Activated CD4-positive, alpha-beta memory T cell treated with anti-CD3 and anti-CD28 coated beads for 36 hours (primary cell): ENCODE results near the gene RASD1. TPM values are rescaled to one million over a fixed set of nuclear protein-coding genes. Genes with fewer than 3 reads are reported as not detected.

Experiments
- CTCF ChIA-PET: fragments of 350-600 bp; sonication (Branson Sonifier 250); formaldehyde crosslinking; loops from one replicate; lab custom pipeline; 2021; ENCODE audit warnings: antibody characterized with exemption, inconsistent platforms; lab: Charles Lee
- POLR2A ChIA-PET: fragments of 350-600 bp; sonication (Branson Sonifier 250); formaldehyde crosslinking; loops from one replicate; lab custom pipeline; 2021; ENCODE audit warnings: antibody characterized with exemption; lab: Charles Lee
- DNase-seq: peaks from one replicate; pipeline ENCODE4 v3.0.0-alpha.2; 2020
- H3K27ac Mint-ChIP-seq: one replicate; pipeline ENCODE4 v1.8.0; 2021; ENCODE audit warnings: mixed read lengths
- H3K27me3 Mint-ChIP-seq: one replicate; pipeline ENCODE4 v1.8.0; 2021; ENCODE audit warnings: mixed read lengths
- H3K36me3 Mint-ChIP-seq: one replicate; pipeline ENCODE4 v1.8.0; 2021; ENCODE audit warnings: mixed read lengths
- H3K4me1 Mint-ChIP-seq: one replicate; pipeline ENCODE4 v1.8.0; 2021; ENCODE audit warnings: low read depth, mixed read lengths
- H3K4me3 Mint-ChIP-seq: one replicate; pipeline ENCODE4 v1.8.0; 2021; ENCODE audit warnings: mild to moderate bottlenecking, mixed read lengths
- H3K9me3 Mint-ChIP-seq: one replicate; pipeline ENCODE4 v1.8.0; 2021; ENCODE audit warnings: mixed read lengths
- intact Hi-C: fragments of 100-400 bp; cut with micrococcal nuclease; formaldehyde crosslinking; loops from one replicate; pipeline ENCODE4 v1.15.1; 2023
- total RNA-seq, 2 experiments: library from RNA; stranded (reverse); gene quantifications; one replicate each; pipeline ENCODE4 v1.2.3, GENCODE V29; 2021

RASD1 gene
- under 1 TPM; 0.27 to 0.33 TPM for total RNA-seq

GRCh38 chr17:17496189-17497064 lies at the start of gene RASD1:
Gene RASD1, minus strand, starts transcription at chr17:17496395. Its CDS starts 214 bp downstream, at chr17:17496181.
- CTCF ChIA-PET: interaction anchor here (0.6 to 4.2 kb wide), 44 partner anchors 10 to 1133 kb away, joined by 3 to 87 read pairs (median 5); partner anchors contain the start of genes COPS3, MED9 and PEMT
- Mint-ChIP-seq H3K27me3 (peaks cover 7% of the 10 kb centered on the region), H3K36me3 (peaks cover 3% of the 10 kb centered on the region), H3K9me3 (no peaks in the 10 kb centered on the region), H3K4me1 (peaks cover 16% of the 10 kb centered on the region), H3K4me3 (peak within 1 kb of the TSS; percentile 62), H3K27ac (no peak within 1 kb of the TSS)
- intact Hi-C loops: loop anchor here (1.0 to 5.0 kb wide), 5 partner anchors 20 to 146 kb away; partner anchors contain the start of genes MED9 and PEMT
- DNase-seq: peak; percentile 88
- POLR2A ChIA-PET: interaction anchor here (0.8 to 1.6 kb wide), 6 partner anchors 24 to 142 kb away, joined by 3 to 9 read pairs (median 4); partner anchors contain the start of gene PEMT

- Mint-ChIP-seq H3K36me3 (no peaks in the 10 kb centered on the region), H3K4me3 (no peak overlapping the region), H3K27me3 (no peaks in the 10 kb centered on the region), H3K9me3 (no peaks in the 10 kb centered on the region), H3K27ac (no peak overlapping the region), H3K4me1 (no peaks in the 10 kb centered on the region)
- intact Hi-C loops: no loop called here
- ChIA-PET CTCF (interaction anchor here (1.0 kb wide), 1 partner anchor 49 kb away, joined by 3 read pairs; no protein-coding TSS in a partner anchor), POLR2A (no interaction called here)
- DNase-seq: no peak
These were observed 49.8 kb upstream of the RASD1 start for GRCh38 chr17:17545984-17546383.

- H3K4me1 Mint-ChIP-seq: no peaks in the 10 kb centered on the region
- H3K27me3 Mint-ChIP-seq: no peaks in the 10 kb centered on the region
- no peak overlapping the region for H3K27ac Mint-ChIP-seq
- no peak for DNase-seq
- intact Hi-C loops: no loop called here
- H3K9me3 Mint-ChIP-seq: no peaks in the 10 kb centered on the region
- ChIA-PET POLR2A (no interaction called here), CTCF (no interaction called here)
- no peaks in the 10 kb centered on the region for H3K36me3 Mint-ChIP-seq
- H3K4me3 Mint-ChIP-seq: no peak overlapping the region
These were observed 49.0 kb upstream of the RASD1 start for GRCh38 chr17:17545031-17545820.

- Mint-ChIP-seq H3K4me3 (no peak overlapping the region), H3K27me3 (no peaks in the 10 kb centered on the region), H3K9me3 (no peaks in the 10 kb centered on the region), H3K4me1 (no peaks in the 10 kb centered on the region), H3K36me3 (no peaks in the 10 kb centered on the region), H3K27ac (no peak overlapping the region)
- ChIA-PET CTCF (interaction anchor here (0.8 kb wide), 1 partner anchor 47 kb away, joined by 3 read pairs; no protein-coding TSS in a partner anchor), POLR2A (no interaction called here)
- DNase-seq: no peak
- intact Hi-C loops: no loop called here
These were observed 46.9 kb upstream of the RASD1 start for GRCh38 chr17:17542906-17543635.

- H3K9me3 Mint-ChIP-seq: no peaks in the 10 kb centered on the region
- ChIA-PET CTCF (no interaction called here), POLR2A (no interaction called here)
These were observed 45.4 kb upstream of the RASD1 start for GRCh38 chr17:17541640-17542001.

GRCh38 chr17:17540935-17541639 lies 44.9 kb upstream of the RASD1 start:
- DNase-seq: no peak
- Mint-ChIP-seq H3K4me3 (no peak overlapping the region), H3K36me3 (no peaks in the 10 kb centered on the region), H3K27ac (no peak overlapping the region), H3K27me3 (no peaks in the 10 kb centered on the region), H3K9me3 (no peaks in the 10 kb centered on the region), H3K4me1 (no peaks in the 10 kb centered on the region)
- CTCF ChIA-PET: no interaction called here
- intact Hi-C loops: no loop called here
- POLR2A ChIA-PET: no interaction called here

More at GRCh38 chr17:17541640-17542001, 45.4 kb upstream of the RASD1 start:
- no peaks in the 10 kb centered on the region for H3K27me3 Mint-ChIP-seq
- intact Hi-C loops: no loop called here
- no peak for DNase-seq
- no peak overlapping the region for H3K4me3 Mint-ChIP-seq
- no peak overlapping the region for H3K27ac Mint-ChIP-seq
- H3K36me3 Mint-ChIP-seq: no peaks in the 10 kb centered on the region
- no peaks in the 10 kb centered on the region for H3K4me1 Mint-ChIP-seq

GRCh38 chr17:17540278-17540906 lies 44.2 kb upstream of the RASD1 start:
- H3K27me3 Mint-ChIP-seq: no peaks in the 10 kb centered on the region
- H3K4me3 Mint-ChIP-seq: no peak overlapping the region
- DNase-seq: no peak
- H3K36me3 Mint-ChIP-seq: no peaks in the 10 kb centered on the region
- H3K9me3 Mint-ChIP-seq: no peaks in the 10 kb centered on the region
- H3K27ac Mint-ChIP-seq: no peak overlapping the region
- H3K4me1 Mint-ChIP-seq: no peaks in the 10 kb centered on the region
- intact Hi-C loops: no loop called here
- ChIA-PET POLR2A (no interaction called here), CTCF (interaction anchor here (2.2 kb wide), 1 partner anchor 44 kb away, joined by 10 read pairs; the partner anchor contains the start of gene RASD1)

GRCh38 chr17:17539591-17539990 lies 43.4 kb upstream of the RASD1 start:
- Mint-ChIP-seq H3K9me3 (no peaks in the 10 kb centered on the region), H3K4me3 (no peak overlapping the region), H3K36me3 (no peaks in the 10 kb centered on the region), H3K27me3 (no peaks in the 10 kb centered on the region), H3K4me1 (no peaks in the 10 kb centered on the region), H3K27ac (no peak overlapping the region)
- intact Hi-C loops: loop anchor here (5.0 kb wide), 1 partner anchor 338 kb away; no protein-coding TSS in a partner anchor
- ChIA-PET CTCF (interaction anchor here (2.2 kb wide), 1 partner anchor 43 kb away, joined by 10 read pairs; the partner anchor contains the start of gene RASD1), POLR2A (no interaction called here)
- DNase-seq: no peak

- Mint-ChIP-seq H3K4me1 (no peaks in the 10 kb centered on the region), H3K36me3 (no peaks in the 10 kb centered on the region), H3K4me3 (no peak overlapping the region), H3K27me3 (no peaks in the 10 kb centered on the region), H3K27ac (no peak overlapping the region), H3K9me3 (no peaks in the 10 kb centered on the region)
- CTCF ChIA-PET: interaction anchor here (2.2 kb wide), 1 partner anchor 42 kb away, joined by 10 read pairs; the partner anchor contains the start of gene RASD1
- intact Hi-C loops: loop anchor here (5.0 kb wide), 1 partner anchor 339 kb away; no protein-coding TSS in a partner anchor
- POLR2A ChIA-PET: no interaction called here
- no peak for DNase-seq
These were observed 42.5 kb upstream of the RASD1 start for GRCh38 chr17:17538417-17539391.
